GM21717 (cell line): ENCODE results near the gene APMAP.

ENCODE experiments used
- ATAC-seq: cut with Tn5 transposase; IDR thresholded peaks from one replicate; pipeline ENCODE4 v1.9.1; 2021; ENCODE audit warnings: mild to moderate bottlenecking, moderate library complexity; ENCODE audit not compliant: unreplicated experiment

The APMAP gene

DNA sequence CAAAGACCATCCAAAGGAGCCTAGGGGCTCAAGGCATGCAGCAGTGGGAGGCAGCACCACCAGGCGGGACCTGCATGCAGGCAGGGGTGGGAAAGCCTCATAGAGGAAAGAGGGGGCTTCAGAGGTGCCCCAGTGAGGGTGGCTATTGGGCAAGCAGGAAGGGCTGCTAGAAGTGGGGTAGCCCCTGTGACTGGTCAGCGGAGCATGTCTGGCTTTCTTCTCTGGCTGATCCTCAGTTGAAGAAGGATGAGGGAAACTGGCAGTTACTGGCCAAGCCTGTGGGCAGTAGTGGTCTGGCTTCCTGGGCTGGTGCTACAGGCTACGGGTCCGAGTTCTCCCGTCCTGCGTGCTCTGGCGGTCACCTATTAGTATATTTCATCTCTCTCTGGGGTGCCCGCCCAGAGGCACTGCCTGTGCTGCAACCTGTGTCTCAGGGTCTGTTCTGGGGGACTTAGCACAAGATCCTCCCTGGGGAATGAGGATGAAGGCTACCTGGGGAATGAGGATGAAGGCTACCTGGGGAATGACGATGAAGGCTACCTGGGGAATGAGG, 79.4 kb downstream of the APMAP start:
- no peak for ATAC-seq
